ENCODE results near the gene DNMT3B.

- TF ChIP-seq EZH2 (IDR thresholded peaks at IDR 0.05; ENCODE audit: borderline replicate concordance, low read length) (no peak), CTCF (conservative IDR thresholded peaks at IDR 0.05 in 1 of 2, IDR thresholded peaks at IDR 0.05 in 1 of 2; ENCODE audit: extremely low read depth in 1 of 2, insufficient read depth in 1 of 2, low read depth in 1 of 2, low read length in 2 of 2) (no peak)
These were observed 42.0 kb downstream of the DNMT3B start for GRCh38 chr20:32804022-32804715.
